Psoas muscle (tissue), 8 donors: ENCODE data around the gene GLDC. TPM values are rescaled to one million over a fixed set of nuclear protein-coding genes. Genes with fewer than 3 reads are reported as not detected.

Experiments used
- ATAC-seq, 4 donors: fragments of 200-7000 bp; cut with Tn5 transposase; one replicate each; pipeline ENCODE4 v1.9.1; 2020; ENCODE audit warnings: moderate library complexity in 3 of 4, mild to moderate bottlenecking in 2 of 4
- DNase-seq, 2 donors: peaks; one replicate each; pipeline ENCODE4 v3.0.0-alpha.2; 2020
- H3K27ac ChIP-seq: fragments of 200-600 bp; one replicate; pipeline ENCODE4 v1.8.0; 2022
- H3K27me3 ChIP-seq, 3 donors: fragments of 200-600 bp in 1 of 3; one replicate each; pipeline versions ENCODE4 v1.6.1 to v1.8.0; 2013 to 2022; ENCODE audit warnings: low read length in 2 of 3, mild to moderate bottlenecking in 2 of 3, moderate library complexity in 1 of 3; ENCODE audit not compliant: insufficient read depth in 3 of 3
- H3K36me3 ChIP-seq, 2 donors: fragments of 200-600 bp in 1 of 2; one replicate each; pipeline versions ENCODE4 v1.6.1 to v1.8.0; 2013 to 2022; ENCODE audit warnings: low read depth in 1 of 2, mild to moderate bottlenecking in 1 of 2, moderate library complexity in 1 of 2; ENCODE audit not compliant: insufficient read depth in 1 of 2
- H3K4me1 ChIP-seq: fragments of 200-600 bp; one replicate; pipeline ENCODE4 v1.8.0; 2022
- H3K4me3 ChIP-seq: fragments of 200-600 bp; one replicate; pipeline ENCODE4 v1.8.0; 2022; ENCODE audit warnings: mild to moderate bottlenecking
- H3K9me3 ChIP-seq: fragments of 200-600 bp; one replicate; pipeline ENCODE4 v1.8.0; 2022
- WGBS, 3 donors: extraction: QIAGEN DNeasy Blood & Tissue Kit; methylation state at CpG; one replicate each; pipeline versions ENCODE4 v1.1.6 to v1.1.7; 2013; 5-methylcytosine and 5-hydroxymethylcytosine counted together
- intact Hi-C, 2 donors: fragments of 100-400 bp; cut with DNase I; formaldehyde crosslinking; loops; one replicate each; pipeline versions ENCODE4 v1.11.0 to v1.14.2; 2022
- polyA plus RNA-seq, 3 donors: library from polyadenylated mRNA; stranded (reverse); fragments of 200-250 nt; gene quantifications; one replicate each; pipeline ENCODE4 v1.2.3, GENCODE V29; 2013
- total RNA-seq, 4 donors: library from RNA; stranded (reverse); fragmentation: NEBNext Ultra II Directional in 2 of 4; extraction: Animal tissue kit (Norgen Biotek cat#: 25700) in 2 of 4; gene quantifications; one replicate each; pipeline versions ENCODE4 v1.2.1 to v1.2.4, GENCODE V29; 2021 to 2023
- TF ChIP-seq, protein P1 (sequence below): fragments of 200-600 bp; IDR thresholded peaks from one replicate; pipeline ENCODE4 v1.8.0; 2022; ENCODE audit warnings: antibody characterized with exemption
- donor health status: healthy with polysubstance abuse.
- donor health status: DM: no; HTN: no; CAD: no; lungs with moderate emphysema.
- donor health status: Bipolar disorder and iron deficiency.
- donor health status: healthy.
- donor health status: DM: yes; HTN: yes; CAD: no.
- donor health status: DM: no; HTN: no; CAD: no.
- donor health status: DM: no; HTN: no; CAD: no.
- donor health status: DM: yes; HTN: yes; CAD: no.

The GLDC gene
- total and polyA plus RNA-seq, 7 donors, result 0.30 to 2.3 (median 1.3) TPM

DNA sequence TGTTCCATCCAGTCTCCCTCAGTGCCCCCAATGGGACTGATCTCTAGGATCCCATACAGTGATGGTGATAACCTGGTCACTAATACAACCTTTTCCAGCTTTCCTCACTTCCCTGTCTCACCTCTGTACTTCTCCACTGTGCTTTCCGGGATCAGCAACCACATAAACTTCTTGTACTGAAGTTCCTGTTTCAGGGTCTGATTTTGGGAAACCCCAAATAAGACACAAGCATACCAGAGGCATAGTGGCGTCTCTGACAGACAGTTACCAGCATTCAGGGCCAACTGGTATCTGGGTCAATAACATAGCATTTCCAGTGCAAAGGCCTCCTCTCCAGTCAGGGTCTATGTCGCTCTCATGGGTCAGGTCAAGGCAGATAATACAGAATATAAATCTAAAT lies 64.3 kb downstream of the GLDC start:
- DNase-seq, result no peak
- TF ChIP-seq, protein P1, sequence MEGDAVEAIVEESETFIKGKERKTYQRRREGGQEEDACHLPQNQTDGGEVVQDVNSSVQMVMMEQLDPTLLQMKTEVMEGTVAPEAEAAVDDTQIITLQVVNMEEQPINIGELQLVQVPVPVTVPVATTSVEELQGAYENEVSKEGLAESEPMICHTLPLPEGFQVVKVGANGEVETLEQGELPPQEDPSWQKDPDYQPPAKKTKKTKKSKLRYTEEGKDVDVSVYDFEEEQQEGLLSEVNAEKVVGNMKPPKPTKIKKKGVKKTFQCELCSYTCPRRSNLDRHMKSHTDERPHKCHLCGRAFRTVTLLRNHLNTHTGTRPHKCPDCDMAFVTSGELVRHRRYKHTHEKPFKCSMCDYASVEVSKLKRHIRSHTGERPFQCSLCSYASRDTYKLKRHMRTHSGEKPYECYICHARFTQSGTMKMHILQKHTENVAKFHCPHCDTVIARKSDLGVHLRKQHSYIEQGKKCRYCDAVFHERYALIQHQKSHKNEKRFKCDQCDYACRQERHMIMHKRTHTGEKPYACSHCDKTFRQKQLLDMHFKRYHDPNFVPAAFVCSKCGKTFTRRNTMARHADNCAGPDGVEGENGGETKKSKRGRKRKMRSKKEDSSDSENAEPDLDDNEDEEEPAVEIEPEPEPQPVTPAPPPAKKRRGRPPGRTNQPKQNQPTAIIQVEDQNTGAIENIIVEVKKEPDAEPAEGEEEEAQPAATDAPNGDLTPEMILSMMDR, result no peak
- no peaks in the 10 kb centered on the region for H3K27me3 ChIP-seq
- no peak overlapping the region for H3K27ac ChIP-seq
- no peaks in the 10 kb centered on the region for H3K9me3 ChIP-seq
- 87 to 94% (median 88%) methylated on average over 3 of the region's 3 CpGs for WGBS, 3 donors
- ATAC-seq, result no peak
- intact Hi-C loops, result loop anchor here in 1 of 2 donors (5.0 kb wide), 1 partner anchor 81 kb away; no protein-coding TSS in a partner anchor
- H3K4me1 ChIP-seq, result no peaks in the 10 kb centered on the region
- H3K4me3 ChIP-seq, result no peak overlapping the region
- H3K36me3 ChIP-seq, result no peaks in the 10 kb centered on the region

DNA sequence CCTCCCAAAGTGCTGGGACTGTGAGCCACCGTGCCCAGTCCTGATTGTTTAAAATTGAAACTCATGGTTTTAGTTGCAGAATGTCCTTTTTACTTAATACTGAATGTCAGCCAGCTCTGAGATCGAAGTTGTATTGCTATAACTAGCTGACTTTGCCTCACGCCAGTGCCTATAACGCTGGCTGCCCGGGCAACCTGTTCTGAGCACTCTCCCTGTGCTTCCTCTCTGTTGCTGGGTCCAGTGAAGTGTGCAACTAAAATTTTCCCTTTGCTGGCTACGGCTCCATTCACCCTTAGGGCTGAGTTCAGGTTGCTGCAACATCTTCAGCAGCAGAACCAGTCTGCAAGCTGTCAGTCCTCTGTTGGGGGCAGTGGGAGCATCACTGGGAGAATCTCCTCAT lies 65.9 kb downstream of the GLDC start:
- WGBS, 3 donors, result 85 to 90% (median 85%) methylated on average over 6 of the region's 6 CpGs
- intact Hi-C loops, result loop anchor here in 1 of 2 donors (5.0 kb wide), 1 partner anchor 83 kb away; no protein-coding TSS in a partner anchor

DNA sequence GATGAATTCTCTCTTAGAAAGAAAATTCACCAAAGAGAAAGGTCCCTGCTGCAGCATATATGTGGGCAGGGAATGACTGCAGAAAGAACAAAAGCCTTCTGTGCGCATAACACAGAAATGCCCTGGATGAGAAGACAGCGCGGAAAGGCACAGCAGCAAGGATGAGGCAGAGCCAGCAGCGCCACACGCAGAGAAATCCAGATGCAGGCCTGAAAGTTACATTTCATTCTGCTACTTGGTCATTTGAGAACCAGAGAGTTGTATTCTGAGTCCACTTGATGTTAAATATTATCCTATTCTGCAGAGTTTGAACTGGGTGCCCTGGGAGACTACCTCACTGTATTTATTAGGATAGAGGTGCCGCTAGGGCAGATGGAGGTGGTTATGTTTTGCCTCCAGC lies 68.5 kb downstream of the GLDC start:
- ATAC-seq, result no peak
- 87 to 93% (median 88%) methylated on average over 6 of the region's 6 CpGs for WGBS, 3 donors
- no peak for DNase-seq
- H3K36me3 ChIP-seq, result no peaks in the 10 kb centered on the region
- intact Hi-C loops, result no loop called here
- no peaks in the 10 kb centered on the region for H3K4me1 ChIP-seq
- no peaks in the 10 kb centered on the region for H3K9me3 ChIP-seq
- no peaks in the 10 kb centered on the region for H3K27me3 ChIP-seq
- H3K27ac ChIP-seq, result no peak overlapping the region
- no peak overlapping the region for H3K4me3 ChIP-seq
- TF ChIP-seq, protein P1, result no peak

More for the DNA sequence above, 65.9 kb downstream of the GLDC start:
- Histone ChIP-seq H3K36me3 (no peaks in the 10 kb centered on the region), H3K4me1 (no peaks in the 10 kb centered on the region), H3K27ac (no peak overlapping the region), H3K27me3 (no peaks in the 10 kb centered on the region), H3K9me3 (no peaks in the 10 kb centered on the region), H3K4me3 (no peak overlapping the region)
- TF ChIP-seq, protein P1, result no peak
- ATAC-seq (no peak), DNase-seq (no peak)

DNA sequence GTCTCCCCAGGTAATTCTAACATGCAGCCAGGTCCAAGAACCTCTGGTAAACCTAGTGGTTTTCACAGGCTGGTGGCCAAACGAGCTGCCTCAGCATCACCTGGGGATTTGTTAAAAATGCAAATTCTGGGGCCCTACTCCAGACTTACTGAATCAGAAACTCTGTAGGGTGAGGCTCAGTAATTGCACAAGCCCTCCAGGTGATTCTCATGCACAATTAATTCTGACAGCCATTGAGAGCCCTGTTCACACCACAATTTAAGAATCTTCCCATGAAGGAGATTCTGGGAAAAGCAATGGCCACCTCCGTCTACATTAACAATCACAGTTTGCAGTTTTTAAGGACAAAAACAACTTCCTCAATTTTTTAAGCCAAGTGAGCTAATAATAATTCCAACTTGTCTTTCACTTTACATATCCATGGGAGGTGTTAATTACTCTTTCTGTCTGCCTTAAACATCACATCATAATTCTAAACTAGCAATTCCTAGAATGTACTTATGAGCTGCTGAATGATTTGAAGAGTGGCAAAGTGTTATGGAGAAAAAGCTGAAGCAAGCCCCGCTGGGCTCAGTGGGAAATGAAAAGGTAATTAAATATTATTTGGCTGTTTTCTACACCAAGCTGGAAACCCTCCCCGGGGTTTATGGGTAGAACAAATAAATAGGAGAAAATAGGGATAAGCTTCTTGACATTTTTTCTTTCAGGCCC lies 70.0 kb downstream of the GLDC start:
- Histone ChIP-seq H3K9me3 (no peaks in the 10 kb centered on the region), H3K36me3 (no peaks in the 10 kb centered on the region), H3K4me1 (no peaks in the 10 kb centered on the region), H3K27ac (no peak overlapping the region), H3K4me3 (no peak overlapping the region), H3K27me3 (no peaks in the 10 kb centered on the region)
- intact Hi-C loops, result no loop called here
- DNase-seq (no peak), ATAC-seq (no peak)
- WGBS, 3 donors, result 65 to 72% (median 69%) methylated on average over 4 of the region's 4 CpGs
- TF ChIP-seq, protein P1, result no peak
